HepG2 (cell line): ENCODE results near the gene C11orf24. TPM values are rescaled to one million over a fixed set of nuclear protein-coding genes. Genes with fewer than 3 reads are reported as not detected.

Experiments
- ATAC-seq: fragments of 200-7000 bp; cut with Tn5 transposase; 3 replicates; pipeline ENCODE4 v1.9.1; 2020; ENCODE audit warnings: mild to moderate bottlenecking, moderate library complexity
- BruUV-seq: library from RNA; stranded (reverse); fragments of 400-500 nt; replicated peaks from 2 replicates; lab custom pipeline; 2021; lab: Mats Ljungman, UMichigan
- CTCF ChIA-PET: fragments of 300-600 bp; formaldehyde crosslinking; extraction: SDS; loops from one replicate; lab custom pipeline; 2021; ENCODE audit warnings: low total read pairs, inconsistent platforms, low intra/inter-chr PET ratio; lab: Yijun Ruan, JAX
- POLR2A ChIA-PET: fragments of 350-600 bp; sonication (Branson Sonifier 250); formaldehyde crosslinking; loops from one replicate; lab custom pipeline; 2020; ENCODE audit warnings: antibody characterized with exemption, inconsistent platforms; lab: Yijun Ruan, JAX
- DNase-seq: peaks from one replicate; pipeline ENCODE4 v3.0.0-alpha.2; 2015; ENCODE audit warnings: low spot score
- FAIRE-seq: peaks from 3 replicates; lab custom pipeline; 2011; peaks lifted over from hg19 to GRCh38; lab: Jason Lieb, UNC
- H2AFZ ChIP-seq: one replicate; pipeline ENCODE4 v1.6.1; 2011; ENCODE audit warnings: low read length, inconsistent platforms
- H3K27ac ChIP-seq: fragments of 300-600 bp; 3 replicates; pipeline ENCODE4 v1.8.0; 2011; ENCODE audit warnings: mixed run types, mild to moderate bottlenecking, mixed read lengths, low read length, inconsistent platforms; ENCODE audit not compliant: insufficient read depth; ENCODE audit errors: extremely low read length
- H3K27me3 ChIP-seq, 2 experiments: fragments of 200-600 bp in 1 of 2; 2 replicates in 1 of 2; 3 replicates in 1 of 2; pipeline versions ENCODE4 v1.6.0 to v1.8.0; 2011; ENCODE audit warnings: low read length in 2 of 2, mild to moderate bottlenecking in 2 of 2, moderate library complexity in 2 of 2, inconsistent platforms in 1 of 2; ENCODE audit not compliant: insufficient read depth in 2 of 2, control insufficient read depth in 1 of 2
- H3K36me3 ChIP-seq, 2 experiments: fragments of 200-600 bp in 1 of 2; replicated peaks in 1 of 2; 2 replicates in 1 of 2; 3 replicates in 1 of 2; pipeline versions ENCODE4 v1.5.1 to v1.8.0; 2011; ENCODE audit warnings: low read length in 2 of 2, inconsistent platforms in 1 of 2; ENCODE audit not compliant: insufficient read depth in 2 of 2, control insufficient read depth in 1 of 2
- H3K4me1 ChIP-seq: 2 replicates; pipeline ENCODE4 v1.5.1; 2012; ENCODE audit warnings: low read length, inconsistent platforms; ENCODE audit not compliant: insufficient read depth
- H3K4me2 ChIP-seq: 2 replicates; pipeline ENCODE4 v1.6.0; 2011; ENCODE audit warnings: low read depth, low read length, inconsistent platforms
- H3K4me3 ChIP-seq, 3 experiments: fragments of 200-600 bp in 1 of 3; sonication (generic), shearing (Covaris generic) in 1 of 3; replicated peaks in 1 of 3; 2 replicates each; pipeline ENCODE4 v1.5.1; 2011 to 2016; ENCODE audit warnings: low read length in 3 of 3, inconsistent platforms in 2 of 3, low read depth in 2 of 3, mild to moderate bottlenecking in 2 of 3, control low read depth in 1 of 3, mixed read lengths in 1 of 3; ENCODE audit not compliant: insufficient read depth in 1 of 3
- H3K79me2 ChIP-seq: one replicate; pipeline ENCODE4 v1.6.1; 2011; ENCODE audit warnings: low read length, inconsistent platforms; ENCODE audit not compliant: insufficient read depth
- H3K9ac ChIP-seq: 2 replicates; pipeline ENCODE4 v1.6.0; 2011; ENCODE audit warnings: mild to moderate bottlenecking, low read depth, low read length, inconsistent platforms; ENCODE audit not compliant: insufficient read depth
- H3K9me3 ChIP-seq: 2 replicates; pipeline ENCODE4 v1.5.1; 2012; ENCODE audit warnings: mild to moderate bottlenecking, low read length
- H4K20me1 ChIP-seq: 2 replicates; pipeline ENCODE4 v1.6.0; 2011; ENCODE audit warnings: inconsistent platforms, mild to moderate bottlenecking, low read length, moderate library complexity; ENCODE audit not compliant: insufficient read depth
- AGO2 ChIP-seq: fragments of 200-400 bp; formaldehyde crosslinking; optimal IDR thresholded peaks from 2 replicates; pipeline ENCODE3; 2017; ENCODE audit warnings: mild to moderate bottlenecking, low read depth, low read length, moderate library complexity
- ZNF274 ChIP-seq: sonication (generic); formaldehyde crosslinking; IDR thresholded peaks from 2 replicates; pipeline ENCODE4 v1.5.1; 2020; ENCODE audit warnings: mild to moderate bottlenecking, missing genetic modification reagents
- ZNF382 ChIP-seq: sonication (generic); formaldehyde crosslinking; IDR thresholded peaks from 2 replicates; pipeline ENCODE4 v1.5.0; 2020; ENCODE audit warnings: missing genetic modification reagents, mild to moderate bottlenecking, borderline replicate concordance
- ZNF687 ChIP-seq: sonication (generic); formaldehyde crosslinking; IDR thresholded peaks from 2 replicates; pipeline ENCODE4 v1.5.1; 2020; ENCODE audit warnings: mild to moderate bottlenecking, missing genetic modification reagents, moderate library complexity
- ZNF709 ChIP-seq: sonication (generic); formaldehyde crosslinking; IDR thresholded peaks from 2 replicates; pipeline ENCODE4 v1.5.0; 2020; ENCODE audit warnings: mild to moderate bottlenecking, missing genetic modification reagents
- WGBS: methylation state at CpG from one replicate; pipeline ENCODE4 v1.1.6; 2017; ENCODE audit warnings: low lambda C conversion rate; 5-methylcytosine and 5-hydroxymethylcytosine counted together
- in situ Hi-C: cut with HindIII; loops from 2 replicates; pipeline ENCODE4 v1.10.0; 2017; ENCODE audit warnings: low pct_unique_long_range_greater_than_20kb; ENCODE audit not compliant: extremely low pct_ligation_motif_present
- intact Hi-C: fragments of 100-400 bp; cut with micrococcal nuclease; formaldehyde crosslinking; loops from one replicate; pipeline ENCODE4 v1.10.0; 2022; ENCODE audit not compliant: unreplicated experiment
- polyA plus RNA-seq, 8 experiments: library from polyadenylated mRNA; depleted of rRNA in 3 of 8; stranded (reverse) in 7 of 8; unstranded in 1 of 8; fragments of >200 nt; fragmentation: Illumina TruSeq in 4 of 8; extraction: Trizol in 4 of 8; gene quantifications; 2 replicates each; pipeline versions ENCODE4 v1.2.1 to v1.2.3, GENCODE V29; 2011 to 2016; ENCODE audit warnings: low read depth in 4 of 8, missing spikeins in 1 of 8, mixed read lengths in 1 of 8; ENCODE audit not compliant: insufficient read depth in 1 of 8
- total RNA-seq, 5 experiments: library from RNA; depleted of rRNA; stranded (reverse); fragments of >200 nt; fragmentation: Illumina TruSeq; extraction: Trizol; gene quantifications; 2 replicates each; pipeline ENCODE4 v1.2.3, GENCODE V29; 2016; ENCODE audit warnings: low read depth in 1 of 5

C11orf24 gene
- total and polyA plus RNA-seq, 2 of the 13 experiments (the other 11 are each of a cell fraction or from before 2014, with no cell fraction given): 52.9 to 55.5 TPM

GRCh38 chr11:68303982-68304780 lies 32.4 kb upstream of the C11orf24 start:
- peaks cover 66% of the 10 kb centered on the region for H3K4me1 ChIP-seq
- H3K9me3 ChIP-seq: no peaks in the 10 kb centered on the region
- H3K79me2 ChIP-seq: peaks cover 23% of the 10 kb centered on the region
- ChIA-PET CTCF (no interaction called here), POLR2A (interaction anchor here (1.0 kb wide), 1 partner anchor 9 kb away, joined by 3 read pairs; no protein-coding TSS in a partner anchor)
- H4K20me1 ChIP-seq: no peaks in the 10 kb centered on the region
- no peak overlapping the region for H3K27ac ChIP-seq
- H3K27me3 ChIP-seq: no peaks in the 10 kb centered on the region; a peak in 1 of 5 replicates
- no TSS peak for BruUV-seq
- FAIRE-seq (no peak), ATAC-seq (no peak), DNase-seq (no peak)
- H2AFZ ChIP-seq: no peak overlapping the region
- in situ Hi-C loops: no loop called here
- H3K9ac ChIP-seq: no peak overlapping the region
- peaks cover 2 to 17% of the 10 kb centered on the region in 2 experiments; a peak in 3 of 5 replicates for H3K36me3 ChIP-seq
- TF ChIP-seq AGO2 (peak; percentile 24), ZNF274 (CRISPR knock-in tag) (0 out of 2 replicates have a peak, but pooled peaks have one; percentile 29), ZNF709 (CRISPR knock-in tag) (no peak), ZNF687 (peak; percentile 35), ZNF382 (CRISPR knock-in tag) (no peak)
- H3K4me3 ChIP-seq: no peak overlapping the region
- H3K4me2 ChIP-seq: no peak overlapping the region
- intact Hi-C loops: no loop called here
- WGBS: 100% methylated on average over 2 of the region's 7 CpGs
